GM21737 (cell line): ENCODE data around the gene CORIN.
A peak's percentile ranks its signal among the peaks of the same experiment; 100 is the strongest.
"Not testable (repeated sequence)": the region's sequence is repeated elsewhere in the genome, so short reads cannot be mapped to it uniquely, and the experiment has no call there.

Source experiments
- ATAC-seq: cut with Tn5 transposase; IDR thresholded peaks from one replicate; pipeline ENCODE4 v1.9.1; 2021; ENCODE audit warnings: mild to moderate bottlenecking, moderate library complexity; ENCODE audit not compliant: unreplicated experiment

Gene CORIN

GRCh38 chr4:47695260-47695659, 142.6 kb downstream of the CORIN start:
- ATAC-seq: no peak

DNA sequence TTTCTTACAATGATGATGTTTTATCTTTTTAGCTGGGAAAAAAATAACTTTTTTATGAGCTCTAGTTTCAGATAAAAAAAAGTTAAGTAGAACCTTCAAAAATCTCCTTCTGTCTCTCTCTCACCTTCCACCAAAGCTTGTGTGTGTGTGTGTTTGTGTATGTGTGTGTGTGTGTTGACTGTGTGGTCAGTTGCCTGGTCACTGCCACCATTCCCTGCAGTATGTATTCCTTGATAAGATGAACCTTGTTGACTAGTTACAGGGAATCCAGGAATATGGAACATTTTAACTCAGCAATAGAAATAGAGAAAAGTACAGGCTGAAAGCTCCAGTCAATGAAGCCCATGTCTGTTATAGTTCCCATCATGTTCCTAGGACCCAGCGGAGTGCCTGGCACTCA, 143.5 kb downstream of the CORIN start:
- ATAC-seq: no peak

GRCh38 chr4:47692691-47693090, 145.2 kb downstream of the CORIN start:
- no peak for ATAC-seq

DNA sequence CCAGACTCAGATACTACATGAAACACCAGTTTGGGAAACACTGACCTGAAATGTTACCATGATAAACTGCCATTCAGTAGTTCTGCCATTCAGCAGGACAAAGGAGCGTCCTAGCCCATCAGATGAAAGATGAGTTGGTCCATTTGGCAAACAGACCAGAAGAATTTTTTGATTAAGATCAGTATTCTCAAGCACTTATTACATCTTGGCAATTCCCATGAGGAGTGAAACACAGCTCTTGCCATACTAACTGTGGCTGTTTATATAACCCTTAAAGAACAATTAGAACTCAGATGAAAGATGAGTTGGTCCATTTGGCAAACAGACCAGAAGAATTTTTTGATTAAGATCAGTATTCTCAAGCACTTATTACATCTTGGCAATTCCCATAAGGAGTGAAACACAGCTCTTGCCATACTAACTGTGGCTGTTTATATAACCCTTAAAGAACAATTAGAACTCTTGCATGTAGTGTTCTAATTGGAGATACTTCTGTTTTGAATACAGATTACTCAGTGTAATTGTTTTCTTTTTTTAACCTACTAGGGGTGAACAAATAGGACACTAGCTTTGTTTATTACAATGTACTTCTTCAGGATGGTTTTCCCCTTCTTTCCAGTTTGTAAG, 146.0 kb downstream of the CORIN start:
- ATAC-seq: not testable (repeated sequence)

GRCh38 chr4:47690611-47691010, 147.3 kb downstream of the CORIN start:
- ATAC-seq: no peak

- ATAC-seq: peak; percentile 67
These were observed 151.5 kb downstream of the CORIN start for GRCh38 chr4:47686294-47686872.

DNA sequence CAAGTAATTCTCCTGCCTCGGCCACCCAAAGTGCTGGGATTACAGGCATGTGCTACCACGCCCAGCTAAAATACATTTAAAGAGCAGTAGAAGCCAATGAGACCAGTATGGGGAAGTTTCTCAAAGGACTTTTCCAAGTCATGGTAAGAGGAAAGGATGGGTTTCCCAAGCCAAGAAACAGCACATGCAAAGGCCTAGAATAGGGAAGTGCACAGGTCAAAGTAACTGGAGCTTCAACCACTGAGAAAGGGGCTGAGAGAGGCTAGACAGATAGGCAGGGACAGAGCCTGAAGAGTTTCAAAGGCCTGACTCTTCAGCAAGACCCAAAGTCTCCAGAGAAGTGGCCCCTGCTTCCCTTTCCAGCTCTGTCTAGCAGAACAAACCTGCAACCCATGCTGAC, 162.1 kb downstream of the CORIN start:
- no peak for ATAC-seq

DNA sequence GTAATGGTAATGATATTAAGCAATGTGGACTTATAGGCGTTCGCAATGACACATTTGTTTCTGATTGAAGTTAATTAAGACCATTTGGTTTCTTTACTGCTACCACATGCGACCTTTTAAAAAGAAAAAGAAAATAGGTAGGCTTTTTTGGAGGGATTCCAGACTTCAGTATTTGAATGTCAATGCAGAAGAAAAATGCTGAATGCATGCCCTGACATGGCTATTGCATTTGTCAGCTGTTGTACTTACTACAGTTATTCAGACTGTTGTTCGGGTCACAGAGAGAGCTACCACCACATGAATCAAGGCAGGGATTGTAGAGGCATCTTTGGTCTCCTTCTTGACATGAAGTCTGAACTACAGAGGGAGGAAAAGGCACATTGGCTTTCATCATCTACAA, 163.7 kb downstream of the CORIN start:
- no peak for ATAC-seq

DNA sequence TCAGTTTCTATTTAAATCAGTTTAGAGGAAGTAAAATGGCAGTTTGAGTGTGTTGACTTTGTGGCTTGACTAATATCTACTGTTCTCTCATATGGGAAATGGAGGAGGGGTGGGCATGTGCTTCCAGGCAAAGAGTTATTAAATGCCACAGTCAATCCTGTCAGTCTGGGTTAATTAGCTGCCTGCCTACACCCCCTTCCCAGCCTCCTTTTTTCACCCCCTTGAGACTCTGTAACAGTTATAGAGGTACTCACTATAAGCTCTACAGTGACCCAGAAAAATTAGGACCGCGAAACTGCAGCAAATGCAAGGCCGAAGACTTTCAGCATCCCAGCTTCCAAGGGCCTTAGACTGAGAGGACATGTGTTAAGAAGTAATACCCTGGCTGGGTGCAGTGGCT, 165.2 kb downstream of the CORIN start:
- ATAC-seq: no peak

DNA sequence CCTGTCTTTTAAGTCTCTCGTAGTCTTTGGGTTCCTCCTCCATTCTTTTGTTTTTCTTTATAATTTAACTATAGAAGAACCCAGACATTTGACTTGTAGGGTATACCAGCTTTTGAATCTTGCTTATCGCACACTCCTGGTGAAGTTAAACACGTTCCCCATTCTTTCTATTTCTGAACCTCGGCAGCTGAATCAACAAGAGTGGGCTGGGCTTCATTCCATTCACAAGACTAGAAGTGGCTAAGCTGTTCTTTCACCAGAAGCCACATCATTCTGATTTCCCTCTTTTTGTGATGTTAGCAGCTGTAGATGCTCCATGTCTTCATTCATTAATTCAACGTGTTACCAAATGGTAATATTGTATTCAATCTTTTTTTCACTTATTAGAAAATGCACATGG, 167.9 kb downstream of the CORIN start:
- no peak for ATAC-seq

DNA sequence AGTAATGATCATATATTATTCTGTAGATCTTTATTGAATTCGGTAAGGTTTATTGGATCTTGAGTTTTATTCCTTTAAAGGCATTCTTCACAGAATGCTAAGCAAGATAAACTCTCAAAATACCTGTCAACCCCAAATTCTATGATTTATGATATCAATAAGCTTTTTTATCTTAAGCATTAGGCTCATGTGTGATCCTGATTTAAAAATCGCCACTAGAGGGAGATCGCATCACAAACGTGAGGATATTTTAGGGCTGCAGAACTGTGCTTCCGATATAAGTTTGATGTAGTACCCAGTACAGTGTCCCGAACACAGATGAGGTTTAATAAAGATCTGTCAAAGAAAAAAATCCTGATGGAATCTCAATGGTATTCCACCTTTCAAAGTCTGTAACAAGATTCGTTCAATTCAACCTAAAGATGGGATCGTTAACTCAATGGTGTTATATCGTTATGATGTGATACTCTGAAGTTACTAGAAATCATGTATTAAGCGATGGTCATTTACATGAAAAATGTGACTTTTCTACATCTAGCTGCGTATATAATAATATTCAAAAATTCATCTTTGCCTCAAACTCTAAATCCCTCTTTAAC, 169.0 kb downstream of the CORIN start:
- no peak for ATAC-seq

DNA sequence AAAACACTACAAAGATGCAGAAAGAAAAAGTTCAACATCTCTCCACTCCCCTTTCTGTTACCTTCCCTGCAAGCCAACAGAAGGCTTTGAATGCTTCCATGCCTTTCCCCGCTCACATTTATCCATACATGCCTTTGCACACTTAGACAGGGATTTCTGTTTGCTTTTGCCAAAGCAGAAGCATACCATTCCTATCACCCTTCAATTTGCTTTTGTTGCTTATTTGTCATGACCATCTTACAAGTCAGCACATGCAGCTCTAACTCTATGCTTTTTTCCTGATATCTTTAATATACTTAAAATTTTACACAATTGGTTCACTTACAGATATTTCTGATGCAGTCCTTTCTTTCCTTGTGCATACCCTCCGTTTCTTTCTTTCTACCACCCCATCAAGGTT, 169.6 kb downstream of the CORIN start:
- no peak for ATAC-seq

DNA sequence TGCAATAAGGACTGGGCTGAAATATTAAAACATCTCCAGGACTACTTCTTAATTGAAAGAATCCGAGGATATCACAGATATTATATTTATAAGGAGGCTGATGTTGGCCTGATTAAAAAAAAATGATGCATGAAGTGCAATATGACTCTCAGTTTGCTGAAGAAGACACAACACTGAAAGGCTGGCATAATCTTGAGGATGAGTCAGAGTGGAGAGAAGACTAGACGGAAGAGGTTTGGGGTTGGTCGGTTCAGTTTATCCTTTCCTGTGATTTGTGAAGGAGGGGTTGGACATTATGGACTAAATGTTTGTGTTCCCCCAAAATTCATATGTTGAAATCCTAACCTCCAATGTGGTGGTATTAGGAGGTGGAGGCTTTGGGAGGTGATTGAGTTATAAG, 170.3 kb downstream of the CORIN start:
- no peak for ATAC-seq

DNA sequence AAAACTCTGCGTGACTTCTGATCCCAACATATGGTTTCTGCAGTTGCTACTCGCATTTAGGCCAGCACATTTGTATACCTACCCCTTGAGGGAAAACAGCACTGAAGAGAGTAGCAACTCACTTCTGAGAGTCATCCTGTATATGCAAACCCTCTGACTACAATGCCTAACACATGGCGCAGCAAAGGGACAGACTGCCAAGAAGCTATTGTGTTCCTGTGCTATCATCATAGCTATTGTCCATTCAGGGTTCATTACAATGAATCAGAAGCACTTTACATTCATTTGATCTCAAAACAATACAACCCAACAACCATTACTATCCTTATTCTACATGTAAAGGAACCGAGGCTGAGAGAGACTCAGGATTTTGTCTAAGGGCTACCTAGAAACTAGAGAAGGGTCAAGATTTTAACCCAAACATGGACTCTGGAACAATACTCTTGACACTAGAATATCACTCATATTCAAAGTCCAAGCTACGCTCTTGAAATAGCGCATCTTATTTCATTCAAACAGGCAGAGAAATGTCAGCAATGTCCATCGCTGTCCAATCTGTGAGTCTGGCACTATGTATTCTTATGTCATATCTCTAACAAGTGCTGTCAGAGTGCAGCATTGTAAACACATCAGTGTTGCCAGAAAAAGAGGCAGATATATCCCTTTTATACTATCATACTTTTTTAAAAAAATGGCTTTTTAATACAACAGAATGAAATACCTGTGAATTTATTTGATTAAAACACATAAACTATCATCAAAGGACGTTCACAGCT, 173.6 kb downstream of the CORIN start:
- no peak for ATAC-seq

DNA sequence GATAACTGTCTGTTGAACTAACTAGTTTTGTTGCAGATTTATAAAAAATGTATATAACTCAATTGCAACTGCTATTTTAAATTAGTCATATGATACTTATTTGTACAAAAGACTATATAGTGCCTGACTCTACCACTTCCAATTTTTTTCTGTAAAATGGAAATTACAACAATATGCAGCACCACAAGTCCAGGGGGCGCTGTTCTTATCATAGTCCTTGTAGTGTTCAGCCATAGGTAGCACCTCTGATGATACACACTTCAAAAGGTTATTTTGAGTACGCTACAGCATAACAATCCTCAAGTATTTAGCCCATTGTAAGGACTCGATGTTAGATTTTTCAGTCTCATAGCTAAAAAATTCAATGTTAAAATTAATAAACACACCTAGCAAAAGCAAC, 174.9 kb downstream of the CORIN start:
- no peak for ATAC-seq

GRCh38 chr4:47661741-47662140, 176.1 kb downstream of the CORIN start:
- no peak for ATAC-seq

GRCh38 chr4:47659342-47659741, 178.5 kb downstream of the CORIN start:
- no peak for ATAC-seq

DNA sequence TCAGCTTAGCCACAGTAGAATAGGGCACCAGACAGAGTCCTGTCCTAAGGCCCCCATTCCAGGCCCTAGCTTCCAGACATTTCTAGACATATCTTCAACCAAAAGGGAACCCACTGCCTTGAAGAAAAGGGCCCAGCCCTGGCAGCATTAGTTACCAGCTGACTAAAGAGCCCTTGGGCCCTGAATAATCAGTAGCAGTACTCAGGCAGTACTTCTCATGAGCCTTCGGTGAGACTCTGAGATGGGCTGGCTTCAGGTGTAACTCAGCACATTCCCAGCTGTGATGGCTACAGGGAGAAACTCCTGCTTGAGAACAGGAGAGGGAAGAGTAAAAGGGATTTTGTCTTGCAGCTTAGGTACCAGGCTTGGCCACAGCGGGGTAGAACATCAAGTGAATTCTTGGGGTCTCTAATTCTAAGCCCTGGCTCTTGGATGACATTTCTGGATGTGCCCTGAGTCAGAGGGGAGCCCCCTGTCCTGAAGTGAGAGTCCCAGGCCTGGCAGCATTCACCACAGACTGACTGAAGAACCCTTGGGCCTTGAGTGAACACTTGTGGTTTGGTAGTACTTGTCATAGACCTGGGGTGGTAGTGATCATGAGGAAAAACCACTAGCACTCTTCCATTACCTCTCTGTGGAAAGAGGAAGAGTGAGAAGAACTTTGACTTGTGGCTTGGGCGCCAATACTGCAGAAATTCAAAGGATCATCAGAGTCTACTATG, 182.7 kb downstream of the CORIN start:
- ATAC-seq: no peak

DNA sequence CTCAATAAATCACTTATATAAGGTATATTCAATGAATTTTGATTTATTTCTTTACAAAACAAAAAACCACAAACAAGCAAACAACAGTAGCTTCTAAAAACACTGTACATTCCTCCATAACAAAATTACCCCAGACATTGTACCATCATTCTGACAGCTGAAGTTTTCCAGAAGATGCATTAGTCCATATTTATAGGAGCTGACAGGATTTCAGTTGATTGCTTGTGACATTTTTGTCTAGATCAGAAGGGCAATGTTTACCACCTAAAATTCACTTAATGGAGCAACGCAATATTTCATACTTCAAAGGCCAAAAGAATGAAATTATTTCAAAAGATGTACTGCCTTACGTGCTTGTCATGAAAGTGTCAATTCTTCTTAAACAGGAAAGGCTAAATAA, 185.8 kb downstream of the CORIN start:
- ATAC-seq: no peak

- no peak for ATAC-seq
These were observed 186.6 kb downstream of the CORIN start for GRCh38 chr4:47651231-47651630.

- ATAC-seq: no peak
These were observed 187.2 kb downstream of the CORIN start for GRCh38 chr4:47650584-47651130.
